Skeletal muscle satellite cell (primary cell): ENCODE measurements around the gene CDH1.

Source experiments
- H3K27me3 ChIP-seq: 2 replicates; pipeline ENCODE4 v1.7.0; 2013; ENCODE audit warnings: low read length; ENCODE audit not compliant: control insufficient read depth, insufficient read depth
- H3K36me3 ChIP-seq: 2 replicates; pipeline ENCODE4 v1.7.0; 2013; ENCODE audit warnings: mild to moderate bottlenecking, control low read depth, low read length; ENCODE audit not compliant: insufficient read depth
- H3K4me1 ChIP-seq: 2 replicates; pipeline ENCODE4 v1.7.0; 2013; ENCODE audit warnings: low read length; ENCODE audit not compliant: control insufficient read depth, insufficient read depth
- H3K4me2 ChIP-seq: 2 replicates; pipeline ENCODE4 v1.7.0; 2013; ENCODE audit warnings: mild to moderate bottlenecking, low read length
- H3K4me3 ChIP-seq: 2 replicates; pipeline ENCODE4 v1.7.0; 2013; ENCODE audit warnings: low read length
- H3K9ac ChIP-seq: 2 replicates; pipeline ENCODE4 v1.7.0; 2013; ENCODE audit warnings: mild to moderate bottlenecking, low read depth, low read length, moderate library complexity
- H3K9me3 ChIP-seq: replicated peaks from 2 replicates; pipeline ENCODE4 v1.7.0; 2013; ENCODE audit warnings: mild to moderate bottlenecking, control low read depth, low read length

Gene CDH1

DNA sequence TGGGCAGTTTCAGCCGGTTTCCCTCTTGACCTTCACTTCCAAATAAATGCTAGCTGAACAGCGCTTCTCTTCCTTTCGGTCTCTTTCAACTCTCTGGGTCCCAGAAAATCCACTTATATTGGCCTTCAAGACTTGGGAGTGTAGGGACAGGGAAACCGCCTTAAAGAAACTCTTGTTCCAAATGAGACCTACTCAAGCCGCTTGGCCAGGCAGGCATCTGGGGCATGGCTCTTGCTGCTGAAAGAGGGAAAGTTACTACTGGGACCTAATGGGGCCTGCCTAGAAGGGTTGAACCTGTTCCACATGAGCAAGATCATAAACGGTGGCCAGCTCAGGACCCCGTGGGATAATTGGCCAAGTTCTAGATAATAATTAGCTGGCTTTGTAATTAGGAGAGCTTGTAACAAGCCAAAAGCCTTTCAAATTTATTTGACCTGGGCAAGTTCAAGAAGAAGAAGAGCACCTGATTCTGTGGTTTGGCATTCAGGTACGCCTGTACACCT, 13.2 kb downstream of the CDH1 start:
- Histone ChIP-seq H3K27me3 (peaks cover 30% of the 10 kb centered on the region), H3K4me2 (no peak overlapping the region), H3K4me3 (no peak overlapping the region), H3K9me3 (no peaks in the 10 kb centered on the region), H3K9ac (no peak overlapping the region), H3K36me3 (no peaks in the 10 kb centered on the region), H3K4me1 (no peaks in the 10 kb centered on the region)

DNA sequence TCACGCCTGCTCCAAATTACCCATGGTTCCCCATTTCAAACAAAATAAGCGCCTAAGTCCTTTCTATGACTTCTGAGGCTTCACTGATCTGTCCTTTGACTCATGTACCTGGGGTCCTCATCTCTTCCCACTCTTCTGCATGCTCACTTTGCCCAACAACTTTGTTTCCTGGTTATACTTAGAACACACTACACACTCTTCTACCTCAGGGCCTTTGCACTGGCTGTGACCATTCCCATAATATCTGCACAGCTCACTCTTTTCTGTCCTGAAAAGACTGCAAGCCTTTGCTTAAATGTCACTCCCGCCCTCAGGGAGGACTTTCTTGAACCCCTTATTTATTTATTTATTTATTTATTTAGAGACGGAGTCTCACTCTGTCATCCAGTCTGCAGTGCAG, 14.1 kb downstream of the CDH1 start:
- Histone ChIP-seq H3K4me2 (no peak overlapping the region), H3K4me1 (no peaks in the 10 kb centered on the region), H3K36me3 (no peaks in the 10 kb centered on the region), H3K4me3 (no peak overlapping the region), H3K27me3 (peaks cover 30% of the 10 kb centered on the region), H3K9ac (no peak overlapping the region), H3K9me3 (no peaks in the 10 kb centered on the region)

DNA sequence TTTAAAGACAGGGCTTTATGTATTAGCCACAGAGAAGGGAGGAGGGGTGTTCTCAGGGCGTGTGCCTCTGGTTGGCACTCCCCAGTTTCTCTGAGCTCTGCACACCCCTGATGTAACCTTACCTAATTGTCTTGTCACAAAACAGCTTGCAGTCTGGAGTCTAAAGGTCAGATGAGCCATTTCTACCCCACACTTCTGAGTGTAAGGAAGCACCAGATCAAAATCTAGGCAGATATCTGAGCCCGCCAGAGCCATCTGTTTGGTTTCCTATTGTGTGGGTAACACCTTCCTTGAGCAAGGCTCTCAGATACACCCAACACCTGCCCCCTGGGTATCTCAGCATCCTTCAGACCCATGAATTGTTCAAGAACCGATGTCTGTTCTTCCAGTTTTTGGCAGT, 15.5 kb downstream of the CDH1 start:
- no peaks in the 10 kb centered on the region for H3K4me1 ChIP-seq
- no peaks in the 10 kb centered on the region for H3K9me3 ChIP-seq
- H3K36me3 ChIP-seq = no peaks in the 10 kb centered on the region
- no peak overlapping the region for H3K4me3 ChIP-seq
- H3K9ac ChIP-seq = no peak overlapping the region
- H3K4me2 ChIP-seq = no peak overlapping the region
- H3K27me3 ChIP-seq = peaks cover 32% of the 10 kb centered on the region

DNA sequence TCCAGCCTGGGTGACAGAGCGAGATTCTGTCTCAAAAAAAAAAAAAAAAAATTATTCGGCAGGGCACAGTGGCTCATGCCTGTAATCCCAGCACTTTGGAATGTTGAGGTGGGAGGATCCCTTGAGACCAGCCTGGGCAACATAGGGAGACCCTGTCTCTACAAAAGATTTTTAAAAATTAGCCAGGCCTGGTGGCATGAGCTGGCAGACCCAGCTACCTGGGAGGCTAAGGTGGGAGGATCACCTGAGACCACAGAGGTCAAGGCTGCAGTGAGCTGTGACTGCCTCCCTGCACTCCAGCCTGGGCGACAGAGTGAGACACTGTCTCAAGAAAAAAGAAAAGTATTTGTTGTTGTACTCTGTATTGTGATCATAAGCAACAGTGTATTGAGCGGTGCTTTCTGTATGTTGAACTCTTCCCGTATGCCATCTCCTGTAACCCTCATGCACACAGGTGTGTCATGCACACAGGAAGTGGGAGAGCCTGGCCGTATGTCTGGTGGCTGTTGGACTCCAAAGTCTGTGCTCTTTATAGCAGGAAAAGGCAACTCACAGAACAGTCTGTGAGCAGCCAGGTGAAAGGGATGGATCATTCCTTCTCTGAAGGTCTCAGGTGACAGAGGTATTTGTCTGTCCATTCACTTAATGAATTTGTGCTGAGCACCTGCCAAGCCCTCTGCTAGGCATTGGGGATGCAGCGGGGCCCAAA, 17.1 kb downstream of the CDH1 start:
- Histone ChIP-seq H3K9me3 (no peaks in the 10 kb centered on the region), H3K4me3 (no peak overlapping the region), H3K4me1 (no peaks in the 10 kb centered on the region), H3K36me3 (no peaks in the 10 kb centered on the region), H3K27me3 (peaks cover 23% of the 10 kb centered on the region), H3K9ac (no peak overlapping the region), H3K4me2 (no peak overlapping the region)

DNA sequence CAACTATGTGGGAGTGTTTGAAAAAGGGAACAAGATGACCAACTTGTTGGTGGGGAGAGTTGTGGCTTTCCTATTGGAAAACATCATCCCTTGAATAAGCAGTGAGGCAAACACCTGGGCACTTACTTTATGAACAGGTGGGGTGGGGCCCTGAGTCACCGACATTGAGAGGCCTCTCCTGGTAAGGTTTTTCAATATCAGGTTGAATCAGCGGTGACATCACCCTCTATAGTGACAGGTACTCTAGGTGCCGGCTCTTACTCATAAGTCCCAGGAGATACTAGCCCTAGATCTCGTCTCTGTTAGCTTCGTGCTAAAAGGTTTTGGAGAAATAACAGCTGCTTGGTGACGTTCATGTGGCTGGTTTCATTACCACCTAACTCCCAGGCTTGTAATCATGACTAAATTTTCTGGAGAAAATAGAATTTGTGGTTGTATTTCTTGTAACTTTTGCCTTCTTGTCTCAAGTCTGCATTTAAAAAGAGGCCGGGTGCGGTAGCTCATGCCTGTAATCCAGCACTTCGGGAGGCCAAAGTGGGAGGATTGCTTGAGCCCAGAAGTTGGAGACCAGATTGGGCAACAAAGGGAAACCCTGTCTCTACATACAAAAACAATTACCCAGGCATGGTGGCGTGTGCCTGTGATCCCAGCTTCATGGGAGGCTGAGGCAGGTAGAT, 19.3 kb downstream of the CDH1 start:
- peaks cover 6% of the 10 kb centered on the region for H3K27me3 ChIP-seq
- H3K4me2 ChIP-seq = no peak overlapping the region
- H3K4me1 ChIP-seq = no peaks in the 10 kb centered on the region
- H3K4me3 ChIP-seq = no peak overlapping the region
- no peaks in the 10 kb centered on the region for H3K9me3 ChIP-seq
- no peaks in the 10 kb centered on the region for H3K36me3 ChIP-seq
- no peak overlapping the region for H3K9ac ChIP-seq

DNA sequence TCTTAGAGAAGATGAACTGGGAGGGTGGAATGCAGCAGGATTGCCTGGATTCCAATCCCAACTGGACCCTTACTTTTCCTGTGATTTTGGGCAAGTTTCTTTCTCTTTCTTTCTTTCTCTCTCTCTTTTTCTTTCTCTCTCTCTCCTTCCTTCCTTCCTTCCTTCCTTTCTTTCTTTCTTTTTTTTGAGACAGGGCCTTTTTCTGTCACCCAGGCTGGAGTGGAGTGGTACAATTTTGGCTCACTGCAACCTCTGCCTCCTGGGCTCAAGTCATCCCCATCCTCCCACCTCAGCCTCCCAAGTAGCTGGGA, 20.5 kb downstream of the CDH1 start:
- Histone ChIP-seq H3K9me3 (no peaks in the 10 kb centered on the region), H3K27me3 (peaks cover 12% of the 10 kb centered on the region), H3K4me2 (no peak overlapping the region), H3K36me3 (no peaks in the 10 kb centered on the region), H3K4me1 (no peaks in the 10 kb centered on the region), H3K9ac (no peak overlapping the region), H3K4me3 (no peak overlapping the region)

DNA sequence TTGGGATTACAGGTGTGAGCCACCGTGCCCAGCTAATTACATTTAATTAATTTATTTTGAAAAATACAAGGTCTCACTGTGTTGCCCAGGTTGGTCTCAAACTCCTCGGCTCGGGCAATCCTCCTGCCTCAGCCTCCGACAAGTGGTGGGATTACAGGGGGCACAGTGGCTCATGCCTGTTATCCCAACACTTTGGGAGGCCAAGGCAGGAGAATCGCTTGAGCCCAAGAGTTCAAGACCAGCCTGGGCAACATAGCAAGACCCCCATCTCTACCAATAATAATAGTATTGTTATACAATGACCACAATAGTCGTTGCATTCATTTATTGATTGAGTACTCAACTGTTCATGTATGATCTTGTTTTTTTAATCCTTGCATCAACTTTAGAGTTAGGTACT, 22.0 kb downstream of the CDH1 start:
- Histone ChIP-seq H3K36me3 (no peaks in the 10 kb centered on the region), H3K9ac (no peak overlapping the region), H3K4me1 (no peaks in the 10 kb centered on the region), H3K27me3 (peaks cover 15% of the 10 kb centered on the region), H3K9me3 (no peaks in the 10 kb centered on the region), H3K4me3 (no peak overlapping the region), H3K4me2 (no peak overlapping the region)

DNA sequence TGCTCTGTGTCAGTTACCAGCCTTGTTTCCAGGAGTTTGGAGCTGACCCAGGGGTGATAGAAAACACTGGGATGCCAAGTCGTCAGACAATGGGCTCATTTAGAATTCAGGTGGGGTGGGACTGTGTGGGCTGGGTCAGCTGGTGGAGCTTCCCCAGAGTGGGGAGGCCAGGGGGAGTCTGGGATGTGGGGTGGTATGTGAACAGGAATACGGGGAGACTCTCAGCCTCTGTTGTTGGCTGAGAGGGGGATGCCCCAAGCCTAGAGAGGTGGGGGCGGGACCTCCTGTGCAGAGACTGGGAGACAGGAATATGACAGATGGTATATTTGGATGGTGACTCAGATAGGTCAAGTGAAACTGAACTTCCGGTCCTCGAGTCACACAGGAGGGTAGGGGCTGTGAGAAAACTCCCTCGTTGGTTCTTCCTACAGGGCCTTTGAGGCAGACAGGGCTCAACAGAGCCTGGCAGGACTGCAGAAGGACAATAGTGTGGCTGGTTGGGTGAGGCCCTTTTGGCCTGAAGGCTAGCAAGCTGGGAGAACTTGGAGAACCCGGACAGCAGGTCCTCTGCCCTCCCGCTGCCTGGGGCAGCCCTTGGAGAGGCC, 23.7 kb downstream of the CDH1 start:
- no peaks in the 10 kb centered on the region for H3K4me1 ChIP-seq
- no peaks in the 10 kb centered on the region for H3K9me3 ChIP-seq
- H3K4me3 ChIP-seq = no peak overlapping the region
- no peaks in the 10 kb centered on the region for H3K36me3 ChIP-seq
- no peak overlapping the region for H3K9ac ChIP-seq
- H3K4me2 ChIP-seq = no peak overlapping the region
- H3K27me3 ChIP-seq = peaks cover 23% of the 10 kb centered on the region

DNA sequence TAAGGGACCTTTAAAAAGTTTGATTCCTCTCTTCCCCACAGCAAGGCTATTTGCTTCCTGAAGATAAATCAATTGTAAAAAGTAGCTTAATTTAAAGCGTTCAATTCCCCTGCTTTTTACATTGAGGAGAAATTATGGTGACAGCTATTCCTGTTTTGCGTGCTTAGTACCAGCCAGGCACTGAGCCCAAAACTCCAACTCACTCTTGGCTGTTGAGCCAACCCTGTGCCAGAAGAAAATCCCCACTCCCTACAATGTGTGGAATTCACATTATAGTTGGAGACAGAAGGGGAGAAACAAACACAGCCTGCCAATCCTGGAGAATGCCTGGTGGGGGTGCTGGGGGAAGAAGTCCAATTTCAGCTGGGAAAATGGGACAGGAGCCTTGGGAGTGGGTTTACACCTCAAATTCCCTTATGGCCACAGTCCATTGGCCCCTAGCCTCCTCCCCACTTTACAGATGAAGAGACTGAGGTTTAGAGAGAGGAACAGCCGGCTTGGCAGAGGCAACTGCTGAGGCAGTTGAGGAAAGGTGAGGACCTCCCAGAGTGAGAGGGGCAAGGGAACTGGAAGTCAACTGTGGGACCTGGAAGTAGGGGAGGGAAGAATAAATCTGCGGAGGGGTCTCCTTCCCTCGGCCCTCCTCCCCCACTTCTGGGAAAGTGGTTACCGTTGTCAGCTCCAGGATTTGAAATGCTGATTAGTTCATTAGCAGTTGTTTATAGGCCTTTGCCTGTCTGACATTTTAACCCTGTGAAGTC, 26.1 kb downstream of the CDH1 start:
- H3K4me3 ChIP-seq = no peak overlapping the region
- H3K9me3 ChIP-seq = no peaks in the 10 kb centered on the region
- H3K36me3 ChIP-seq = no peaks in the 10 kb centered on the region
- peaks cover 18% of the 10 kb centered on the region for H3K27me3 ChIP-seq
- H3K4me2 ChIP-seq = no peak overlapping the region
- no peaks in the 10 kb centered on the region for H3K4me1 ChIP-seq
- H3K9ac ChIP-seq = no peak overlapping the region

DNA sequence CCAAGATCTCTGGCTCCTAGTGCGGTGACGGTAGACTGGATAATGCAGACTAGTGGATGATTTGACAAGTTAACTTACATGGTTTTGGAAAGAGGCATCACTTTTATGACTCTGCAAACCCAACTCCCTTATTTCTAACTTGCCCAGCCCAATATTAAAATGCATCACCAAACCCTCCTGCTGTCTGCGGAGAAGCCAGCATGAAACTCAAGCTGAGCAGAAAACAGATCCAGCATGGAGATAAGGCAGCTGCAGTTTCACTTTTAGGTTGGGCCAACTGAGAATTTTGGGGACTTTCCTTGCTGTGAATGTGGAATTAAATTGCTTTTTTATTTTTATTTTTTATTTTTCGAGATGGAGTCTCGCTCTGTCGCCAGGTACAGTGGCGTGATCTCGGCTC, 27.8 kb downstream of the CDH1 start:
- no peak overlapping the region for H3K4me3 ChIP-seq
- no peaks in the 10 kb centered on the region for H3K36me3 ChIP-seq
- no peaks in the 10 kb centered on the region for H3K4me1 ChIP-seq
- H3K4me2 ChIP-seq = no peak overlapping the region
- no peak overlapping the region for H3K9ac ChIP-seq
- peaks cover 21% of the 10 kb centered on the region for H3K27me3 ChIP-seq
- H3K9me3 ChIP-seq = no peaks in the 10 kb centered on the region

DNA sequence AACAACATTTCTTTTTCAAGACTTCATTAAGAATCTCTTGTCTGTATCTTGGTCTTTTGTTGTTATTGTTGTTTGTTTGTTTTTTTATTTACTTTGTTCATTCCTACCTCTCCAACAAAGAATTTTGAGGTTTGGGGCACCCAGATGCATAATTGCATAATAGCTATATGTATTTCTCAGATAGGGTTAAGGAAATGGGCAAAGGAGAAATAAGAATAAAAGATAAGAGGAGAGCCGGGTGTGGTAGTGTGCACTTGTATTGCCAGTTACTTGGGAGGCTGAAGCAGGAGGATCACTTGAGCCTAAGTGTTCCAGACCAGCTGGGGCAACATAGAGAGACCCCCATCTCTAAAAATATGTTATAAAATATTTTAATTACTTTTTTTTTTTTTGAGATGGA, 30.5 kb downstream of the CDH1 start:
- Histone ChIP-seq H3K4me2 (no peak overlapping the region), H3K9me3 (no peaks in the 10 kb centered on the region), H3K4me1 (no peaks in the 10 kb centered on the region), H3K9ac (no peak overlapping the region), H3K27me3 (peaks cover 21% of the 10 kb centered on the region), H3K36me3 (no peaks in the 10 kb centered on the region), H3K4me3 (no peak overlapping the region)
